ENCODE data around the gene DEK. TPM values are rescaled to one million over a fixed set of nuclear protein-coding genes. Genes with fewer than 3 reads are reported as not detected.

Gene DEK
- polyA plus RNA-seq, 1 of the 3 experiments (the other 2 are of a cell fraction), result 34.2 TPM

GRCh38 chr6:18269253-18269652 is 4.9 kb upstream of the DEK start:
- Histone ChIP-seq H3K9me3 (no peaks in the 10 kb centered on the region), H3F3A (replicated peaks; ENCODE audit: insufficient read depth) (peaks cover 3% of the 10 kb centered on the region), H3K4me1 (ENCODE audit: control insufficient read depth in 1 of 2, insufficient read depth in 2 of 2, low read depth in 1 of 2, low read length in 1 of 2) (no peaks in the 10 kb centered on the region; a peak in 1 of 4 replicates), H3K36me3 (replicated peaks in 1 of 2; ENCODE audit: control insufficient read depth in 1 of 2, insufficient read depth in 2 of 2, low read length in 1 of 2) (no peaks in the 10 kb centered on the region), H3K4me2 (no peak overlapping the region), H3K9ac (no peak overlapping the region), H2AFZ (ENCODE audit: low read depth) (no peak overlapping the region), H3K79me2 (ENCODE audit: insufficient read depth) (no peaks in the 10 kb centered on the region), H3K27me3 (ENCODE audit: insufficient read depth) (no peaks in the 10 kb centered on the region), H3K27ac (ENCODE audit: low read depth in 2 of 2, low read length in 1 of 2) (no peak overlapping the region), H3K9me2 (no peaks in the 10 kb centered on the region), H3K4me3 (ENCODE audit: low read depth in 2 of 2, low read length in 1 of 2) (no peak overlapping the region), H4K20me1 (ENCODE audit: insufficient read depth) (no peaks in the 10 kb centered on the region)
- TF ChIP-seq YY1 (IDR thresholded peaks at IDR 0.05; ENCODE audit: low read depth) (no peak), REST (IDR thresholded peaks at IDR 0.05; ENCODE audit: low read depth, low read length) (no peak), TEAD4 (IDR thresholded peaks at IDR 0.05; ENCODE audit: borderline replicate concordance, insufficient read depth) (no peak), CTCF (IDR thresholded peaks at IDR 0.05) (no peak), USF1 (IDR thresholded peaks at IDR 0.05; ENCODE audit: borderline replicate concordance, low read depth) (peak; percentile 46; the same call in 1 of the 2 replicates), PBX3 (IDR thresholded peaks at IDR 0.05) (peak; percentile 70), NRF1 (IDR thresholded peaks at IDR 0.05; ENCODE audit: low read depth, low read length) (no peak), TCF12 (IDR thresholded peaks at IDR 0.05) (peak; percentile 12; the same call in 1 of the 2 replicates)
- POLR2A ChIA-PET, result no interaction called here
- DNase-seq, result peak; percentile 24
- CTCF ChIA-PET, result interaction anchor here (1.1 kb wide), 1 partner anchor 11 kb away, joined by 3 read pairs; no protein-coding TSS in a partner anchor
- 40% methylated on average over 3 of the region's 3 CpGs for WGBS (ENCODE audit: low lambda C conversion rate)

GRCh38 chr6:18268066-18268465 is 3.7 kb upstream of the DEK start:
- Histone ChIP-seq H3K4me2 (no peak overlapping the region), H4K20me1 (ENCODE audit: insufficient read depth) (0 out of 2 replicates have a peak, but pooled peaks cover under 1% of the 10 kb centered on the region), H3K27ac (ENCODE audit: low read depth in 2 of 2, low read length in 1 of 2) (no peak overlapping the region), H3K27me3 (ENCODE audit: insufficient read depth) (no peaks in the 10 kb centered on the region), H3K9ac (no peak overlapping the region), H3K4me1 (ENCODE audit: control insufficient read depth in 1 of 2, insufficient read depth in 2 of 2, low read depth in 1 of 2, low read length in 1 of 2) (no peaks in the 10 kb centered on the region; a peak in 1 of 4 replicates), H2AFZ (ENCODE audit: low read depth) (no peak overlapping the region), H3K79me2 (ENCODE audit: insufficient read depth) (peaks cover 10% of the 10 kb centered on the region), H3K4me3 (ENCODE audit: low read depth in 2 of 2, low read length in 1 of 2) (no peak overlapping the region), H3F3A (replicated peaks; ENCODE audit: insufficient read depth) (peaks cover 3% of the 10 kb centered on the region), H3K9me3 (no peaks in the 10 kb centered on the region), H3K9me2 (no peaks in the 10 kb centered on the region), H3K36me3 (replicated peaks in 1 of 2; ENCODE audit: control insufficient read depth in 1 of 2, insufficient read depth in 2 of 2, low read length in 1 of 2) (no peaks in the 10 kb centered on the region)
- 100% methylated on average over 2 of the region's 4 CpGs for WGBS (ENCODE audit: low lambda C conversion rate)
- ChIA-PET POLR2A (no interaction called here), CTCF (interaction anchor here (1.1 kb wide), 1 partner anchor 12 kb away, joined by 3 read pairs; no protein-coding TSS in a partner anchor)
- no peak for DNase-seq
- TF ChIP-seq RXRA (IDR thresholded peaks at IDR 0.05; ENCODE audit: borderline replicate concordance, low read depth), result no peak
- no peak for TF ChIP-seq REST (IDR thresholded peaks at IDR 0.05; ENCODE audit: low read depth, low read length)
- no peak for TF ChIP-seq GABPA (IDR thresholded peaks at IDR 0.05; ENCODE audit: low read depth)
- no peak for TF ChIP-seq RCOR1 (IDR thresholded peaks at IDR 0.05; ENCODE audit: low read length)
- TF ChIP-seq CHD2 (IDR thresholded peaks at IDR 0.05; ENCODE audit: low read length, partially characterized antibody), result no peak
- no peak for TF ChIP-seq CTCF (IDR thresholded peaks at IDR 0.05)

Data from SK-N-SH (cell line).